ENCODE measurements around the gene TBX20. TPM values are rescaled to one million over a fixed set of nuclear protein-coding genes. Genes with fewer than 3 reads are reported as not detected.
A peak's percentile ranks its signal among the peaks of the same experiment; 100 is the strongest.

The TBX20 gene
- total and polyA plus RNA-seq, 9 of the 15 experiments (the other 6 are each of a cell fraction or from before 2014, with no cell fraction given) = not detected

GRCh38 chr7:35241884-35242283 is 12.0 kb downstream of the TBX20 start:
- H3K27ac ChIP-seq (ENCODE audit: extremely low read depth, low read depth, low read length) = no peak overlapping the region
- H2AFZ ChIP-seq (ENCODE audit: low read depth, low read length) = no peak overlapping the region
- H4K20me1 ChIP-seq (replicated peaks; ENCODE audit: control insufficient read depth, insufficient read depth, low read length) = no peaks in the 10 kb centered on the region
- 0% methylated on average over 7 of the region's 7 CpGs for WGBS (ENCODE audit: insufficient coverage, low coverage, missing lambda C conversion rate)
- ChIA-PET POLR2A (no interaction called here), CTCF (ENCODE audit: low intra/inter-chr PET ratio) (no interaction called here)
- in situ Hi-C loops (cut with MboI) = no loop called here
- DNase-seq (ENCODE audit: extremely low read depth in 1 of 4, low spot score in 3 of 4) (no peak), ATAC-seq (no peak), FAIRE-seq (no peak)
- H3K9me1 ChIP-seq (ENCODE audit: control insufficient read depth, insufficient read depth, low read length) = no peaks in the 10 kb centered on the region
- intact Hi-C loops (cut with micrococcal nuclease) = no loop called here
- H3K4me1 ChIP-seq (replicated peaks in 1 of 2; ENCODE audit: control insufficient read depth in 2 of 2, insufficient read depth in 2 of 2, low read length in 2 of 2) = no peaks in the 10 kb centered on the region
- no peak overlapping the region for H3K4me3 ChIP-seq
- H3K4me2 ChIP-seq (ENCODE audit: insufficient read depth, low read length) = no peak overlapping the region
- H3K36me3 ChIP-seq (ENCODE audit: control insufficient read depth, insufficient read depth, low read length) = no peaks in the 10 kb centered on the region
- H3K27me3 ChIP-seq (ENCODE audit: control insufficient read depth in 2 of 2, insufficient read depth in 2 of 2, low read length in 2 of 2) = no peaks in the 10 kb centered on the region
- no TSS peak for BruUV-seq (replicated peaks)
- no peaks in the 10 kb centered on the region for H3K79me2 ChIP-seq (ENCODE audit: control insufficient read depth, insufficient read depth, low read length)
- no peak for TF ChIP-seq MLLT1 (IDR thresholded peaks at IDR 0.05)
- no peak for TF ChIP-seq PURB (CRISPR knock-in tag; IDR thresholded peaks at IDR 0.05; ENCODE audit: low read depth)
- TF ChIP-seq, protein P1, sequence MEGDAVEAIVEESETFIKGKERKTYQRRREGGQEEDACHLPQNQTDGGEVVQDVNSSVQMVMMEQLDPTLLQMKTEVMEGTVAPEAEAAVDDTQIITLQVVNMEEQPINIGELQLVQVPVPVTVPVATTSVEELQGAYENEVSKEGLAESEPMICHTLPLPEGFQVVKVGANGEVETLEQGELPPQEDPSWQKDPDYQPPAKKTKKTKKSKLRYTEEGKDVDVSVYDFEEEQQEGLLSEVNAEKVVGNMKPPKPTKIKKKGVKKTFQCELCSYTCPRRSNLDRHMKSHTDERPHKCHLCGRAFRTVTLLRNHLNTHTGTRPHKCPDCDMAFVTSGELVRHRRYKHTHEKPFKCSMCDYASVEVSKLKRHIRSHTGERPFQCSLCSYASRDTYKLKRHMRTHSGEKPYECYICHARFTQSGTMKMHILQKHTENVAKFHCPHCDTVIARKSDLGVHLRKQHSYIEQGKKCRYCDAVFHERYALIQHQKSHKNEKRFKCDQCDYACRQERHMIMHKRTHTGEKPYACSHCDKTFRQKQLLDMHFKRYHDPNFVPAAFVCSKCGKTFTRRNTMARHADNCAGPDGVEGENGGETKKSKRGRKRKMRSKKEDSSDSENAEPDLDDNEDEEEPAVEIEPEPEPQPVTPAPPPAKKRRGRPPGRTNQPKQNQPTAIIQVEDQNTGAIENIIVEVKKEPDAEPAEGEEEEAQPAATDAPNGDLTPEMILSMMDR (IDR thresholded peaks at IDR 0.05 in 2 of 3, conservative IDR thresholded peaks at IDR 0.05 in 1 of 3; ENCODE audit: insufficient read depth in 2 of 3, low read depth in 1 of 3, low read length in 3 of 3) = 0 out of 6 replicates have a peak, but pooled peaks of 1 of the 3 experiments have one; percentile 5
- no peak overlapping the region for H3K9ac ChIP-seq (ENCODE audit: insufficient read depth in 1 of 2, low read depth in 2 of 2, low read length in 2 of 2)
- no peaks in the 10 kb centered on the region for H3K9me3 ChIP-seq (replicated peaks; ENCODE audit: control insufficient read depth, insufficient read depth, low read depth, low read length)

Data from K562 (cell line).